GM19025 (cell line): Measurements from ENCODE around the gene HARBI1.

Source experiments
- ATAC-seq: cut with Tn5 transposase; IDR thresholded peaks from one replicate; pipeline ENCODE4 v1.9.1; 2021; ENCODE audit warnings: mild to moderate bottlenecking, low read depth, moderate library complexity; ENCODE audit not compliant: unreplicated experiment

The HARBI1 gene

GRCh38 chr11:46557684-46558151, 59.3 kb downstream of the HARBI1 start:
- ATAC-seq = no peak

- ATAC-seq = no peak
These were observed 61.6 kb downstream of the HARBI1 start for GRCh38 chr11:46555267-46556054.

GRCh38 chr11:46554213-46555147, 62.5 kb downstream of the HARBI1 start:
- no peak for ATAC-seq

GRCh38 chr11:46553814-46554212, 63.2 kb downstream of the HARBI1 start:
- ATAC-seq = no peak
